Activated T-cell treated with anti-CD3 and anti-CD28 coated beads, Interleukin-2, amount 50 U/mL, for 48 hours (primary cell): ENCODE results near the gene MSI2.
"Not testable (repeated sequence)": the region's sequence is repeated elsewhere in the genome, so short reads cannot be mapped to it uniquely, and the experiment has no call there.

ENCODE experiments used
- DNase-seq, 2 experiments: peaks; one replicate each; pipeline ENCODE4 v3.0.0-alpha.2; 2020

MSI2 gene

DNA sequence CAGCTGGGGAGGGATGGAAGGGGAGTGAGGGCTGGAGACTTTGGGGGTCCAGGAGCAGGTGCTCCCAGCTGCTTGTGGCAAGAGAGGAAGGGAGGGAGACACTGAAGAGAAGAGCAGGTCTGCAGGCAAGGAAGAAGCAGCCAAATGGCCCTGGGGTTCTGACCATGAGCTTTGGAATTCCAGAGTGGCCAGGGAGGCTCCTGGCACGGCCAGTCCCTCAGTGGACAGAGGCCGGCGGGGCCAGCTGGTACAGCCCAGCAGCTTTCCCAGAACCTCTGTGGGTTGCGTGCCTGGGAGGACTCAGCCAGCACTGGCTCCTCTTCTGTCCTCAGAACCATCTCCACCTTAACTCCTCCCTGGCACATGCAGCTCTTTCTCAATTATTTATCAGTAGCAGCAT, 233.0 kb downstream of the MSI2 start:
- no peak for DNase-seq

DNA sequence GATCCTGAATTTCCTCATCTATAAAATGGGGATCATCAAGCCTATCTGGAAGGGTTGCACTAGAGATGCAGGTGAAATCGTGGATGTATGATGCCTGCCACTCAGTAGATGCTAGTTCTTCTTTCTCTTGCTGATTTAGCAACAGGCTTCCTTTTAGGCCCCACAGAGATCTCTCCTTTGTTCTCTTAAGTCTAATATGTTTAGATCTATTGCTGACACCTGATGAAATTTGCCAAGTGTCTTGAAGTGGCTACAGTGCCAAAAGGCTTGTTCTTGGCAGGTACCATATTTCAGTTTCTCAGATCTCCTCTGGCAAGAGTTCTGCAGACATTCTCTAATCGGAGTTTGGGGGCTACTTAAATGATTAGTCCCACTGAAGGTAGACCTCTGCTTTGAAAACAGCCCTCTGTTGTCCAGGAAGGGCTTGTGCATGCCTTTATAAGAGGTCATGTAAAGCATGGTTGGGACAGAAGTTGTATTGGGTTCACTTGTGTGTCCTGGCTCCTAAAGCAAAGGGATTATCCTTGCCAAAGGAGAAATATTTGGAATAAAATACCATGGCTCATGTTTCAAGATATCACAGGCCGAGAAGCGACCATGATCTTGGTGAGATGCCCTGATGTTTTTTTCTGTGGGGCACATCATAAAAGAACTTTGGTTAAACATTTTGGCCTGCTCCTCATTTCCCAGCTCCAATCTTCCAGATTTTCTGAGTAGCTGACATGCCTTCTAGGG, 234.0 kb downstream of the MSI2 start:
- DNase-seq, result no peak

GRCh38 chr17:57490890-57491289, 234.6 kb downstream of the MSI2 start:
- no peak for DNase-seq

DNA sequence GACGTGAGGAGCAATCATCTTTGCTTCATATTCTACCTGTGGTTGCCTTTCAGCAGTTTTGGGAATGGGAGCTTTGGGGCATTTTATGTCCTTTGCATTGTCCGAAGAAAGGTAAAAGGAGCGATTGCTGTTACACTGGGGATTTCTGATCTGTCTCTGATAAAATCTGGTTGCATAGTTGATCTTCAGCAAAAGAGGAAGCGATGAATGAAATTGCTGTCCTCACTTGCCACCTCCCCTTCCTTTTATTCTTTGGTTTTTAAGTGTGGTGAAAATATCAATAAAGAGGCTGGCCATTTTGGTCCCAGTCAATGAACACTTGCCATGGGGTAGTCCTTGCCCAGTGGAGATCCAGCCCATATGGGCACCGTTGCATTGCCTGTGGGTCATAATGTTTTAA, 236.8 kb downstream of the MSI2 start:
- no peak for DNase-seq

DNA sequence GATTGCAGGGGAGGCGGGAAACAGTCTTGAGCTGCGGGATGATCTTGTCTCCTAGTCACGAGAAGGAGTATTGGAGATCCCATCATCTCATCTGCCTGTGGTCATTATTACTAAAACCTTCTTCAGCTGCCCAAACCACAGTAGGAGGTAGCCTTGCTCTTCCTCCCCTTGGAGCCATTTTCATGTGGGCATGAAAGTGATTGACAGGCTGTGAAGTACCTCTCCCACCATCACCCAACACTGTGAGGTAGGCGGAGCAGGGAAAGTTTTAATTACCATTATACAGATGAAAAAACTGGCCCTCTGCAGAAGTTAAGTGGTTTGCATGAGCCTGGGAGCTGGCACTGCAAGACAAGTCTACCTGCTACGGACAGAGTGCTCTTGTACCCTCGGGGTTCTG, 237.3 kb downstream of the MSI2 start:
- DNase-seq, result no peak

- no peak for DNase-seq
Observed at GRCh38 chr17:57494443-57494842, 238.1 kb downstream of the MSI2 start.

DNA sequence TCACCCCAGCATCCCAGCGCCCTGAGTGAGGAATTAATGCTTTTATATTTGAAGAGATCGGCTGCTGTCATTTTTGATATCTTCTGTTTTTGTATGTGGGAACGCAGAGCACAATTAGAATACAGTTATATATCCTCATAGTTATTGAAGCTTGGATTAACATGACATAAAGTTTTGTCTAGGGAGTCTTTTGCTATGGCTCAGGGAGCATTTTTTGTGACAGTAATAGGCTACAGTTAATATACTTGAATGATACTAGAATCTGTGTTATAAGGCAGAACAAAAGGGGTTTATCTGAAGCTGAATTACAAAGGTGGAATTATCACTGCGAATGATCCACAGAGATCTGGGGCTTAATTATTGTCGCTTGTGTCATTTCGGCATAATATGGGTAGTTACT, 239.4 kb downstream of the MSI2 start:
- no peak for DNase-seq

GRCh38 chr17:57496382-57496781, 240.1 kb downstream of the MSI2 start:
- DNase-seq, result no peak

DNA sequence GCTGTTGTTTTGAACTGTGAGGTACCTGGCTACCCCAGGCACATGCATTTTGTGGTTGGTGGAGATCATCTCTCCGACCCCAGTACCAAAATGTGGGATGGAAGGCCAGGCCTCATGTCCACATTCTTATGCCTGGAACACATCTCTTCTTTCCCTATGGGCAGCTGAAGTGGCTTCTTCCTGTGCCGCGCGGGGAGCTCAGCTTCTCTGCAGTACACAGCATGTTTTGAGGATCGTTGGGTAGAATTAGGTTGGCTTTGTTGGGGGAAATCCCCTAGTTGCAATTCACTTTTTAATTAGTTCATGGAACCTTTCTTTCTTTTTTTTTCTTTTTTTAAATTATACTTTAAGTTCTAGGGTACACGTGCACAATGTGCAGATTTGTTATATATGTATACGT, 242.1 kb downstream of the MSI2 start:
- no peak for DNase-seq

GRCh38 chr17:57499221-57499620, 242.9 kb downstream of the MSI2 start:
- DNase-seq, result not testable (repeated sequence)

DNA sequence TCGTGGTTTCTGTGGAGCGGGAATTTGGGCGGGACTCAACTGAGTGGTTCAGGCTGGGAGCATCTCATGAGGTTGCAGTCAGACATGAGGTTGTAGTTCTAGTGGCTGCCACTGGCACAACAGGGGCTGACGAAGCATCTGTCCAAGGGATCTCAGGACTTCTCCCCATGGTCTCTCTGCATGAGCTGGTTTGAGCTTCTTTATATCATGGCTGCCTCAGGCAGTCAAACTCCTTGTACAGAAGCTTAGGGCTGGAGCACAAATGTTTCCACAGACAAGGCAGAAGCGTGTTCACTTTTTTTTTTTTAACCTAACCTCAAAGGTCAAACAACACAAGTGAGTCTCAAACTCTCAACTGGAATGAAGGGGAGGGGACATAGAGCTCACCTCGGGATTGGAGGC, 243.3 kb downstream of the MSI2 start:
- no peak for DNase-seq

DNA sequence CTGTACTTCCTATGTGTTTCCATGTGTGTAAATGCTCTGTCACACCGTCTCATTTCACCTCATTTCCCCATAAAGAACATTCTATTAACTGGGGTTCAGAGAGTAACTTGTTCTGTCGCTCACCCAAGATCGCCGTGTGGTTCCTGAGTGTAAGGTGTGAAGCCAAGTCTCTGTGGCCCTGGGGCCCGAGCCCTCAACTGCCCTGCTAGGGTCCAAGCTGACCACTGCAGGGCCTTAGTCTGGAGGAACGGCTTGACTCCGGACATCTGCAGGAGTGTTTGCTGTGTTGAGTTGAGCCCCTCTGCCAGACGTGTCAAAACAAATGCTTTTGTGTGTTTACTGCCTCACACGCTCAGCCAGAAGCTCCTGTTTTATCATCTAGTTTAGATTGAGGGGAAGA, 244.7 kb downstream of the MSI2 start:
- DNase-seq, result no peak

GRCh38 chr17:57502022-57502421, 245.7 kb downstream of the MSI2 start:
- no peak for DNase-seq

- no peak for DNase-seq
Observed at GRCh38 chr17:57502811-57503241, 246.5 kb downstream of the MSI2 start.

DNA sequence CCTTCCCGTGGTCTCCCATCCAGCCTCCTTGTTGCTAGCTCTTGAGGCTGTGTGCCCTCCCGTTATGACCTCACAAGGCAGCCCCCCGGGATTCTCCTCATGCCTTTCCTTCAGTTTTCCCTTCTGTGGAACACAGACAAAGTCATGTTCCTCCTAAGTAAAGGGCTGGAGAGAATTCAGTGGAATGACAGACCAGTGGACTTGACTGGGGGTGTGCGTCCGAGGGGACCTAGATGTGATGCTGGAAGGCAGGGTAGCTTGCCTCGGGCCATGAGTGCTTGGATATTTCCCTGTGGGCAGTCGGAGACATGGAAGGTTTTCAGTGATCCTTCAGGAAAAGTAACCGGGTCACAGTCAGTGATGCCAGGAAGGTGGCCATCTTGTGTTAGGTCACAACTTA, 247.9 kb downstream of the MSI2 start:
- no peak for DNase-seq

DNA sequence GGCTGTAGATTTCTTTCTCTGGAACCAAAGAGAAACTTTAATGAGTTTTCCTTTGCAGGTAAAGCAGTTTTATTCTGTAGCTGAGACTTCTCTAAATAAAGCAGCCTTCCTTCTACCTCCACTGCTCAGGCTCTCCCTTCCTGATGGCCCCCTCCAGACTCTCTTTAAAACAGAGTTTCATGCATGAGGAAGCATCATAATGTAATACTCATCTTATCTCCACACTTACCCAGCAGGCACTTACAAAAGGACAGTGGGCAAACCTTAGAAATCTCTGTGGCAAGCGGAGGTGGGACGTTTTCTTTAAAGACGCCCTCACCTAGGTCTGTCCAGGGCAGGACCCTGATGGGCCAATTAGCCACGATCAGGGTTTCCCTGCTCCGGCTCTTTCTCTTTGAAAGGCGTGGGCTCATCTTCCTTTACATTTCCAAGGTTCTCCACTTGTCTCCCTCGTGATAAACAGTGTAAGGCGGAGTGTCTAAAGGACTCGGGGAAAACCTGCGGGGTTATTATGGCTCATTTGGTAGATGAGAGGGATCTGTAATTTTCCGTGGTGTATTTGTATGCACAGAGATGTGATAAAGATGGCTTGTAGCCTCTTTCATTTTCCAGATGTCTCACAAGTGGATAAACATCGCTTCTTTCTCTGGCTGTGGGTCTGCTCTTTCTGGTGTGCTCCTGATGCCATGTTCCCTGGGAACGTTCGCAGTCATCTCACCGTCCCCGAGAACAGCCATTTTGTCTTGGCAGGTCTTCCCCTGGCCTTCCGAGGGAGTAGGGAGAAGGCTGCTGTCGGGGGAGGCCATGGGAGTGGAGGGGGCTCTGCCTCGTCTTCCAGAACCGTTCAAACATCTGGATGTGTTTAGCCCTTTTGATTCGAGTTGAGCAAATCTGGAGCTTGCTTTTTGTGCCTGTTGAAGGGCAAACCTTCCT, 249.8 kb downstream of the MSI2 start:
- DNase-seq, result no peak

GRCh38 chr17:57506774-57507127, 250.4 kb downstream of the MSI2 start:
- no peak for DNase-seq

GRCh38 chr17:57507828-57508227, 251.5 kb downstream of the MSI2 start:
- DNase-seq, result no peak

DNA sequence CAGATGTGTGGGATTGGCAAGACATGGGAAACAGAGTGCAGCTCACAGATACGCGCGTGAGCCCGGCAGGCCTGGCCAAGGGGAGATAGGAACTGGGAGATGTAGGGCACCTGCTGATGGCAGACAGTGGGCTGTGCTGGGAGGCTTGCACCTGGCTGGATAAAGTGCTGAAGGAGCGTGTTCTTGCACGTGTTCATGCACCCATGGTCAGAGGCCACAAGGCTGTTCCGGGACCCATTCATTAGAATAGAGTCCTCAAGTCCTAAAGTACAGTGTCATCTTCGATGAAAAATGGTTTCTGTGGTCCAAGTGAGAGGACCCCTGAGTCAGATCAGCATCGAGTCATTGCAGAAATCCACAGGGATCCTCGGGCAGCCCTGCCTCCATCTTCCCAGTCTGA, 252.3 kb downstream of the MSI2 start:
- DNase-seq, result no peak

- DNase-seq, result no peak
Observed at GRCh38 chr17:57511475-57512123, 255.3 kb downstream of the MSI2 start.

- DNase-seq, result no peak
Observed at GRCh38 chr17:57512258-57512657, 255.9 kb downstream of the MSI2 start.

GRCh38 chr17:57512691-57513090, 256.4 kb downstream of the MSI2 start:
- no peak for DNase-seq

DNA sequence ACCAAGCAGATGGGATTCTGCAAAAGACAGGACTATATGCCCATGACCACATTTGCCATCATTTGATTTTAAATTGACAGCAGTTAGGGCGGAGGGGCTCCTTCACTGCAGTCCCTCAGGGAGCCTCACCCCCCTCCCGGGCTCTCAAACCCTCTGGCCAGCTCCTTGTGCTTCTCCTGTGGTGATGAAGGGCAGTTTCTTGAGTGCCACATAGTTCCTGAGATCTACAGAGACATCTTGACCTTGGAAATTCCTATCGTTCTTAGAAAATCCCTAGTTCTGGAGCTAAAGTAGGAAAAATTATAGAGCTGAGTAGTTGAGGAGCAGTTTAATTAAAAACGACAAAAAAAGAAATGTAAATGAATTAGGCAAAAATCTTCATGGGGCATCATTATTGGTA, 257.2 kb downstream of the MSI2 start:
- DNase-seq, result no peak

DNA sequence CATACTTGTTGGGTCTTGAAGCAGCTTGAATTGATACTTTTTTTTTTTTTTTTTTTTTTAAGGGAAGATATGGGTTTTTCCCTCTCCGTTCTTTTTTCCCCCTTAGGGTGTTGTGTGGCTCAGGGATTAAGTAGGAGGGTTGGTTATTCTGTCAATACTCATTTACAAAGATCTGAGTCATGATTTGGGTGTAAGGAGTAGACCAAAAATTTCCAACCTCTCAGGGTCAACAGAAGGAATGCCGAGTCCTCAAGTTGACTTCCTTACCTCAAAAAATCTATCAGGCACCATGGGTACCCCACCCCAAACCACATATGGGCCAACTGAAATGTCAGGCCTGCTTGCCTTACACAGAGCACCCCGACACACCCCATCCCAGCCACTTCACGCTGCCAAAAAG, 258.3 kb downstream of the MSI2 start:
- no peak for DNase-seq
